ENCODE data around the gene AXIN1. TPM values are rescaled to one million over a fixed set of nuclear protein-coding genes. Genes with fewer than 3 reads are reported as not detected.

The AXIN1 gene
- total RNA-seq, 1 experiment from 2014 or later, result 50.3 TPM

DNA sequence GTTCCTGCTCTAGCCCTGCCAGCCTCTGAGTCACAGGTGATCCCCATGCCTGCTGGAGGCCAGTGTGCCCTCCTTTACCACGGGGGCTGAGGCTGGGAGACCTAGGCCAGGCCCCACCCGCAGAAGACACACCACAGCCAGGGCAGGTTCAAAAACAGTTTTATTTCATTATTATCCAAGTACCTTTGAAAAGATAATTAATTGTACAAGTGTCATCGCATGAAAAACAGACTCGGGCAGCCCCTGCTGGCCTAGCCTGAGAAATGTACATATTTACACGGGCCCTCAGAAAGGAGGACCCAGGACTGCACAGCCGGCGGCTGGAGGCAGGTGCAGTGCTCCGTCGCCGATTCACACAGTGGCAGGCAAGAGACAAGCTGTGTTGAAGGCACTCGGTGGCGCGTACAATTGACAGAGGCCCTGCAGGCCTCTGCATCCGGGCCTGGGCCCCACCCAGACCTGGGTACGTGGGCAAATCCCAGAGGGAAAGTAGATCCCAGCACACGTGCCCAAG, 65.2 kb downstream of the AXIN1 start (continued):
- TF ChIP-seq, protein P1, sequence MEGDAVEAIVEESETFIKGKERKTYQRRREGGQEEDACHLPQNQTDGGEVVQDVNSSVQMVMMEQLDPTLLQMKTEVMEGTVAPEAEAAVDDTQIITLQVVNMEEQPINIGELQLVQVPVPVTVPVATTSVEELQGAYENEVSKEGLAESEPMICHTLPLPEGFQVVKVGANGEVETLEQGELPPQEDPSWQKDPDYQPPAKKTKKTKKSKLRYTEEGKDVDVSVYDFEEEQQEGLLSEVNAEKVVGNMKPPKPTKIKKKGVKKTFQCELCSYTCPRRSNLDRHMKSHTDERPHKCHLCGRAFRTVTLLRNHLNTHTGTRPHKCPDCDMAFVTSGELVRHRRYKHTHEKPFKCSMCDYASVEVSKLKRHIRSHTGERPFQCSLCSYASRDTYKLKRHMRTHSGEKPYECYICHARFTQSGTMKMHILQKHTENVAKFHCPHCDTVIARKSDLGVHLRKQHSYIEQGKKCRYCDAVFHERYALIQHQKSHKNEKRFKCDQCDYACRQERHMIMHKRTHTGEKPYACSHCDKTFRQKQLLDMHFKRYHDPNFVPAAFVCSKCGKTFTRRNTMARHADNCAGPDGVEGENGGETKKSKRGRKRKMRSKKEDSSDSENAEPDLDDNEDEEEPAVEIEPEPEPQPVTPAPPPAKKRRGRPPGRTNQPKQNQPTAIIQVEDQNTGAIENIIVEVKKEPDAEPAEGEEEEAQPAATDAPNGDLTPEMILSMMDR (IDR thresholded peaks at IDR 0.05), result no peak
- TF ChIP-seq CBFB (CRISPR knock-in tag; IDR thresholded peaks at IDR 0.05; ENCODE audit: low read depth), result no peak
- TF ChIP-seq IRF2 (CRISPR knock-in tag; IDR thresholded peaks at IDR 0.05; ENCODE audit: borderline replicate concordance, low read depth), result no peak

GRCh38 chr16:286491-287297, 65.8 kb downstream of the AXIN1 start:
- POLR2A ChIA-PET, result no interaction called here
- Mint-ChIP-seq H3K4me3 (no peak overlapping the region), H3K27me3 (ENCODE audit: low read depth) (peaks cover 3% of the 10 kb centered on the region), H3K27ac (no peak overlapping the region), H3K4me1 (no peaks in the 10 kb centered on the region), H3K36me3 (peaks cover 18% of the 10 kb centered on the region), H3K9me3 (no peaks in the 10 kb centered on the region)
- CTCF ChIA-PET, result interaction anchor here (0.8 kb wide), 1 partner anchor 66 kb away, joined by 4 read pairs; no protein-coding TSS in a partner anchor
- ATAC-seq, result no peak
- TF ChIP-seq, protein P2, sequence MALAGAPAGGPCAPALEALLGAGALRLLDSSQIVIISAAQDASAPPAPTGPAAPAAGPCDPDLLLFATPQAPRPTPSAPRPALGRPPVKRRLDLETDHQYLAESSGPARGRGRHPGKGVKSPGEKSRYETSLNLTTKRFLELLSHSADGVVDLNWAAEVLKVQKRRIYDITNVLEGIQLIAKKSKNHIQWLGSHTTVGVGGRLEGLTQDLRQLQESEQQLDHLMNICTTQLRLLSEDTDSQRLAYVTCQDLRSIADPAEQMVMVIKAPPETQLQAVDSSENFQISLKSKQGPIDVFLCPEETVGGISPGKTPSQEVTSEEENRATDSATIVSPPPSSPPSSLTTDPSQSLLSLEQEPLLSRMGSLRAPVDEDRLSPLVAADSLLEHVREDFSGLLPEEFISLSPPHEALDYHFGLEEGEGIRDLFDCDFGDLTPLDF (CRISPR knock-in tag; IDR thresholded peaks at IDR 0.05), result no peak
- TF ChIP-seq ESRRA (CRISPR knock-in tag; IDR thresholded peaks at IDR 0.05; ENCODE audit: borderline replicate concordance) (no peak), ZNF317 (CRISPR knock-in tag; IDR thresholded peaks at IDR 0.05; ENCODE audit: borderline replicate concordance, low read depth) (no peak)
- DNase-seq (ENCODE audit: low spot score), result no peak

DNA sequence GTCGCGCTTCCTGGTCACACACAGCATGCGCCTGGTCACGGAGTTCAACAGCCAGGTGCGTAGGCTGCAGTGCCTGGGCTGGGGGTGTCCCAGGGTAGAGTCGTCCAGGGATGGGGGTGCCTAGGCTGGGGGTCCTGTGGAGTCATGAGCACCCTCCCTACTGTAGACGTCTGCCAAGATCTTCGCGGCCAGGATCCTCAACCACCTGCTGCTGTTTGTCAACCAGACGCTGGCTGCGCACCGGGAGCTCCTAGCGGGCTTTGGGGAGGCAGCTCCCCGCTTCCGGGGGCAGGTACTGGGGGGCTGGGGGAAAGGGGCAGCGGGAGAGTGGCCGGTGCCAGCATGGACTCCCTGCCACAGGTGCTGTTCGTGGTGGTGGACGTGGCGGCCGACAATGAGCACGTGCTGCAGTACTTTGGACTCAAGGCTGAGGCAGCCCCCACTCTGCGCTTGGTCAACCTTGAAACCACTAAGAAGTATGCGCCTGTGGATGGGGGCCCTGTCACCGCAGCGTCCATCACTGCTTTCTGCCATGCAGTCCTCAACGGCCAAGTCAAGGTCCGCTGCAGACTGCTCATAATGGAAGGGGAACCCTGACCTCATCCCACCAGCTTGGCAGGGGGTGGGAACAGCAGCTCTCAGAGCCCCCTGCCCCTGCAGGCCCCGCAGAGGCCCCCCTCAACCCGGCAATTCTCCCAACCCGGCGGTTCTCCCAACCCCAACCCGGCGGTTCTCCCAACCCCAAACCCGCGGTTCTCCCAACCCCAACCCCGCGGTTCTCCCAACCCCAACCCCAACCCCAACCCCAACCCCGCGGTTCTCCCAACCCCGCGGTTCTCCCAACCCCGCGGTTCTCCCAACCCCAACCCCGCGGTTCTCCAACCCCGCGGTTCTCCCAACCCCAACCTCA, 67.1 kb downstream of the AXIN1 start:
- H3K9me3 Mint-ChIP-seq, result no peaks in the 10 kb centered on the region
- H3K4me1 Mint-ChIP-seq, result no peaks in the 10 kb centered on the region
- ATAC-seq, result no peak
- H3K27me3 Mint-ChIP-seq (ENCODE audit: low read depth), result peaks cover 12% of the 10 kb centered on the region
- H3K36me3 Mint-ChIP-seq, result peaks cover 15% of the 10 kb centered on the region
- no peak overlapping the region for H3K4me3 Mint-ChIP-seq
- no peak overlapping the region for H3K27ac Mint-ChIP-seq
- ChIA-PET CTCF (interaction anchor here (1.0 kb wide), 1 partner anchor 68 kb away, joined by 6 read pairs; no protein-coding TSS in a partner anchor), POLR2A (no interaction called here)
- DNase-seq (ENCODE audit: low spot score), result no peak
- TF ChIP-seq GTF2I (CRISPR knock-in tag; conservative IDR thresholded peaks at IDR 0.05) (no peak), RELA (CRISPR knock-in tag; IDR thresholded peaks at IDR 0.05; ENCODE audit: borderline replicate concordance) (no peak), FOXP1 (CRISPR knock-in tag; IDR thresholded peaks at IDR 0.05; ENCODE audit: borderline replicate concordance) (no peak), ZNF425 (CRISPR knock-in tag; conservative IDR thresholded peaks at IDR 0.05) (no peak), ETV6 (CRISPR knock-in tag; IDR thresholded peaks at IDR 0.05) (no peak), ZBTB21 (CRISPR knock-in tag; IDR thresholded peaks at IDR 0.05; ENCODE audit: borderline replicate concordance) (no peak), ZNF121 (CRISPR knock-in tag; IDR thresholded peaks at IDR 0.05) (no peak), ZNF317 (CRISPR knock-in tag; IDR thresholded peaks at IDR 0.05; ENCODE audit: borderline replicate concordance, low read depth) (no peak), PREB (CRISPR knock-in tag; IDR thresholded peaks at IDR 0.05; ENCODE audit: borderline replicate concordance) (no peak), GABPB1 (CRISPR knock-in tag; IDR thresholded peaks at IDR 0.05) (no peak), ESRRA (CRISPR knock-in tag; IDR thresholded peaks at IDR 0.05; ENCODE audit: borderline replicate concordance) (no peak), ZNF416 (CRISPR knock-in tag; IDR thresholded peaks at IDR 0.05) (no peak), MAX (CRISPR knock-in tag; IDR thresholded peaks at IDR 0.05) (no peak), ATF1 (CRISPR knock-in tag; IDR thresholded peaks at IDR 0.05) (no peak), JAZF1 (CRISPR knock-in tag; IDR thresholded peaks at IDR 0.05) (no peak), SMAD3 (CRISPR knock-in tag; IDR thresholded peaks at IDR 0.05; ENCODE audit: borderline replicate concordance) (no peak)
- TF ChIP-seq, protein P2 (CRISPR knock-in tag; IDR thresholded peaks at IDR 0.05), result no peak
- TF ChIP-seq, protein P3, sequence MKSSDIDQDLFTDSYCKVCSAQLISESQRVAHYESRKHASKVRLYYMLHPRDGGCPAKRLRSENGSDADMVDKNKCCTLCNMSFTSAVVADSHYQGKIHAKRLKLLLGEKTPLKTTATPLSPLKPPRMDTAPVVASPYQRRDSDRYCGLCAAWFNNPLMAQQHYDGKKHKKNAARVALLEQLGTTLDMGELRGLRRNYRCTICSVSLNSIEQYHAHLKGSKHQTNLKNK (CRISPR knock-in tag; IDR thresholded peaks at IDR 0.05), result no peak

Measured in WTC11 (cell line).